GM23338 (cell line): ENCODE measurements around the gene HHIP. TPM values are rescaled to one million over a fixed set of nuclear protein-coding genes. Genes with fewer than 3 reads are reported as not detected.

Source experiments
- ATAC-seq: fragments of 200-7000 bp; cut with Tn5 transposase; 3 replicates; pipeline ENCODE4 v1.9.1; 2020
- DNase-seq: peaks from one replicate; pipeline ENCODE4 v3.0.0-alpha.2; 2015; ENCODE audit warnings: low spot score
- H2AFZ ChIP-seq: fragments of 200-600 bp; sonication (generic); 2 replicates; pipeline ENCODE4 v1.8.0; 2016; ENCODE audit warnings: antibody characterized with exemption, mild to moderate bottlenecking, moderate library complexity
- H3F3A ChIP-seq: fragments of 200-600 bp; sonication (generic); replicated peaks from 2 replicates; pipeline ENCODE4 v1.8.0; 2017; ENCODE audit warnings: antibody characterized with exemption, mixed run types, low read depth
- H3K27ac ChIP-seq: fragments of 200-600 bp; sonication (generic); 2 replicates; pipeline ENCODE4 v1.6.1; 2016; ENCODE audit warnings: low read depth
- H3K27me3 ChIP-seq: fragments of 200-600 bp; sonication (generic); 2 replicates; pipeline ENCODE4 v1.8.0; 2016; ENCODE audit warnings: mild to moderate bottlenecking, mixed run types, moderate library complexity; ENCODE audit not compliant: insufficient read depth
- H3K36me3 ChIP-seq: fragments of 200-600 bp; sonication (generic); 2 replicates; pipeline ENCODE4 v1.8.0; 2016; ENCODE audit warnings: mild to moderate bottlenecking; ENCODE audit not compliant: insufficient read depth
- H3K4me1 ChIP-seq: fragments of 200-600 bp; sonication (generic); 2 replicates; pipeline ENCODE4 v1.8.0; 2016; ENCODE audit warnings: mild to moderate bottlenecking, moderate library complexity; ENCODE audit not compliant: insufficient read depth
- H3K4me2 ChIP-seq: fragments of 200-600 bp; sonication (generic); 2 replicates; pipeline ENCODE4 v1.7.1; 2017; ENCODE audit warnings: mixed run types
- H3K4me3 ChIP-seq: fragments of 200-600 bp; sonication (generic); 2 replicates; pipeline ENCODE4 v1.6.1; 2016; ENCODE audit warnings: mixed run types
- H3K79me2 ChIP-seq: fragments of 200-600 bp; sonication (generic); replicated peaks from 2 replicates; pipeline ENCODE4 v1.8.0; 2017; ENCODE audit warnings: mild to moderate bottlenecking; ENCODE audit not compliant: insufficient read depth
- H3K9me2 ChIP-seq: fragments of 200-600 bp; sonication (generic); 2 replicates; pipeline ENCODE4 v1.8.0; 2017; ENCODE audit not compliant: insufficient read depth
- H4K20me1 ChIP-seq: fragments of 200-600 bp; sonication (generic); replicated peaks from 2 replicates; pipeline ENCODE4 v1.8.0; 2017; ENCODE audit warnings: mild to moderate bottlenecking; ENCODE audit not compliant: insufficient read depth
- H3K27ac Mint-ChIP-seq: 2 replicates; pipeline ENCODE4 v1.8.0; 2020; ENCODE audit warnings: inconsistent platforms, mild to moderate bottlenecking, moderate library complexity, mixed read lengths
- H3K27me3 Mint-ChIP-seq: 3 replicates; pipeline ENCODE4 v1.8.0; 2022; ENCODE audit warnings: low read depth, mild to moderate bottlenecking, moderate library complexity, mixed read lengths, inconsistent platforms; ENCODE audit not compliant: insufficient read depth, poor library complexity
- H3K36me3 Mint-ChIP-seq: 3 replicates; pipeline ENCODE4 v1.8.0; 2021; ENCODE audit warnings: low read depth, mild to moderate bottlenecking, inconsistent platforms, moderate library complexity, mixed read lengths
- H3K4me1 Mint-ChIP-seq: 3 replicates; pipeline ENCODE4 v1.8.0; 2020; ENCODE audit warnings: mild to moderate bottlenecking, inconsistent platforms, mixed read lengths
- H3K4me3 Mint-ChIP-seq: 3 replicates; pipeline ENCODE4 v1.8.0; 2021; ENCODE audit warnings: moderate library complexity, mild to moderate bottlenecking, inconsistent platforms, mixed read lengths
- H3K9me3 Mint-ChIP-seq: 3 replicates; pipeline ENCODE4 v1.8.0; 2020; ENCODE audit warnings: moderate library complexity, mild to moderate bottlenecking, inconsistent platforms, mixed read lengths
- CREB1 ChIP-seq: fragments of 250-450 bp; sonication (Bioruptor Pico); IDR thresholded peaks from 2 replicates; pipeline ENCODE4 v1.5.0; 2020; ENCODE audit warnings: low read depth, mild to moderate bottlenecking, moderate library complexity
- EZH2 ChIP-seq: fragments of 200-600 bp; sonication (generic); IDR thresholded peaks from one replicate; pipeline ENCODE4 v1.8.0; 2017; ENCODE audit warnings: antibody characterized with exemption, mild to moderate bottlenecking, low read depth; ENCODE audit not compliant: unreplicated experiment
- EZH2phosphoT487 ChIP-seq: fragments of 200-600 bp; sonication (generic); IDR thresholded peaks from one replicate; pipeline ENCODE4 v1.8.1; 2018; ENCODE audit warnings: antibody characterized with exemption; ENCODE audit not compliant: unreplicated experiment
- JUNB ChIP-seq: IDR thresholded peaks from one replicate; pipeline ENCODE4 v1.6.1; 2016; ENCODE audit warnings: antibody characterized with exemption; ENCODE audit not compliant: unreplicated experiment
- NANOG ChIP-seq: IDR thresholded peaks from 2 replicates; pipeline ENCODE4 v1.6.1; 2016; ENCODE audit warnings: antibody characterized with exemption, borderline replicate concordance
- POLR2AphosphoS5 ChIP-seq: IDR thresholded peaks from 2 replicates; pipeline ENCODE4 v1.6.1; 2016; ENCODE audit warnings: antibody characterized with exemption, low read depth
- STAT1 ChIP-seq: IDR thresholded peaks from one replicate; pipeline ENCODE4 v1.6.1; 2016; ENCODE audit warnings: antibody characterized with exemption; ENCODE audit not compliant: unreplicated experiment
- ZNF114 ChIP-seq: fragments of 250-450 bp; sonication (Bioruptor Pico); IDR thresholded peaks from 2 replicates; pipeline ENCODE4 v1.5.0; 2020; ENCODE audit warnings: mild to moderate bottlenecking, moderate library complexity
- ZNF331 ChIP-seq: fragments of 250-450 bp; sonication (Bioruptor Pico); IDR thresholded peaks from 2 replicates; pipeline ENCODE4 v1.5.0; 2020; ENCODE audit warnings: low read depth, mild to moderate bottlenecking, moderate library complexity
- polyA plus RNA-seq: library from polyadenylated mRNA; unstranded; fragments of >200 nt; fragmentation: Nextera tagmentation; extraction: Ambion mirVana; gene quantifications from 2 replicates; pipeline ENCODE4 v1.2.1, GENCODE V29; 2016
- total RNA-seq: library from RNA; depleted of rRNA; stranded (reverse); fragments of >200 nt; shearing (Covaris generic); gene quantifications from 2 replicates; pipeline ENCODE4 v1.2.3, GENCODE V29; 2014
- TF ChIP-seq, protein P1 (sequence below): IDR thresholded peaks from 2 replicates; pipeline ENCODE4 v1.6.1; 2016; ENCODE audit warnings: antibody characterized with exemption
- TF ChIP-seq, protein P2 (sequence below): IDR thresholded peaks from one replicate; pipeline ENCODE4 v1.6.1; 2018; ENCODE audit warnings: antibody characterized with exemption; ENCODE audit not compliant: unreplicated experiment
- TF ChIP-seq, protein P3 (sequence below), 2 experiments: fragments of 200-600 bp in 1 of 2; sonication (generic) in 1 of 2; conservative IDR thresholded peaks; 2 replicates each; pipeline versions ENCODE4 v1.5.1 to v1.6.1; 2016 to 2017; ENCODE audit warnings: antibody characterized with exemption in 2 of 2, low read depth in 2 of 2, mild to moderate bottlenecking in 2 of 2, moderate library complexity in 1 of 2

Gene HHIP
- total and polyA plus RNA-seq, 2 experiments from 2014 or later = 2.5 to 4.2 TPM

DNA sequence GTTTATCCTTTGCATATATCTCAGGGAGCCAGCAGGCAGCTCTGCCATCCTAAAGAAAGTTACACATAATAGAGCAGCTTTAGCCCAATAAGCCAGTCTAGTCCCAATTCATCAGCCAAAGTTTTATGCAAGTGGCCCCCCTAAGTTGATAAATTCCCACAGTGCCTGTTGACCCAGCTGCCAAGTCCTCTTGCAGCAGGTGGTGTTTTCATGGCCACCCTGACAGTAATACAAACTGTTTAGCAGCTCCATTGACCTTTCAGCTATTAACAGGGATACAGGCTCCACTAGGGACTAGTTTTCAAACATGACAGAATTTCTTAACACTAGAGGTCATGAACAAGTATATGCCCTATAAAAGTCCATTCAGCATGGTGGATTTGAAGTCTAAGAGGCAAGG lies 77.5 kb downstream of the HHIP start:
- no peak overlapping the region for H3K4me2 ChIP-seq
- H3K27me3 ChIP-seq = no peaks in the 10 kb centered on the region
- no peak overlapping the region for H3K27ac ChIP-seq
- no peak for TF ChIP-seq NANOG
- no peak for TF ChIP-seq ZNF331 (CRISPR knock-in tag)
- TF ChIP-seq, protein P1, sequence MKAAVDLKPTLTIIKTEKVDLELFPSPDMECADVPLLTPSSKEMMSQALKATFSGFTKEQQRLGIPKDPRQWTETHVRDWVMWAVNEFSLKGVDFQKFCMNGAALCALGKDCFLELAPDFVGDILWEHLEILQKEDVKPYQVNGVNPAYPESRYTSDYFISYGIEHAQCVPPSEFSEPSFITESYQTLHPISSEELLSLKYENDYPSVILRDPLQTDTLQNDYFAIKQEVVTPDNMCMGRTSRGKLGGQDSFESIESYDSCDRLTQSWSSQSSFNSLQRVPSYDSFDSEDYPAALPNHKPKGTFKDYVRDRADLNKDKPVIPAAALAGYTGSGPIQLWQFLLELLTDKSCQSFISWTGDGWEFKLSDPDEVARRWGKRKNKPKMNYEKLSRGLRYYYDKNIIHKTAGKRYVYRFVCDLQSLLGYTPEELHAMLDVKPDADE = no peak
- TF ChIP-seq, protein P2, sequence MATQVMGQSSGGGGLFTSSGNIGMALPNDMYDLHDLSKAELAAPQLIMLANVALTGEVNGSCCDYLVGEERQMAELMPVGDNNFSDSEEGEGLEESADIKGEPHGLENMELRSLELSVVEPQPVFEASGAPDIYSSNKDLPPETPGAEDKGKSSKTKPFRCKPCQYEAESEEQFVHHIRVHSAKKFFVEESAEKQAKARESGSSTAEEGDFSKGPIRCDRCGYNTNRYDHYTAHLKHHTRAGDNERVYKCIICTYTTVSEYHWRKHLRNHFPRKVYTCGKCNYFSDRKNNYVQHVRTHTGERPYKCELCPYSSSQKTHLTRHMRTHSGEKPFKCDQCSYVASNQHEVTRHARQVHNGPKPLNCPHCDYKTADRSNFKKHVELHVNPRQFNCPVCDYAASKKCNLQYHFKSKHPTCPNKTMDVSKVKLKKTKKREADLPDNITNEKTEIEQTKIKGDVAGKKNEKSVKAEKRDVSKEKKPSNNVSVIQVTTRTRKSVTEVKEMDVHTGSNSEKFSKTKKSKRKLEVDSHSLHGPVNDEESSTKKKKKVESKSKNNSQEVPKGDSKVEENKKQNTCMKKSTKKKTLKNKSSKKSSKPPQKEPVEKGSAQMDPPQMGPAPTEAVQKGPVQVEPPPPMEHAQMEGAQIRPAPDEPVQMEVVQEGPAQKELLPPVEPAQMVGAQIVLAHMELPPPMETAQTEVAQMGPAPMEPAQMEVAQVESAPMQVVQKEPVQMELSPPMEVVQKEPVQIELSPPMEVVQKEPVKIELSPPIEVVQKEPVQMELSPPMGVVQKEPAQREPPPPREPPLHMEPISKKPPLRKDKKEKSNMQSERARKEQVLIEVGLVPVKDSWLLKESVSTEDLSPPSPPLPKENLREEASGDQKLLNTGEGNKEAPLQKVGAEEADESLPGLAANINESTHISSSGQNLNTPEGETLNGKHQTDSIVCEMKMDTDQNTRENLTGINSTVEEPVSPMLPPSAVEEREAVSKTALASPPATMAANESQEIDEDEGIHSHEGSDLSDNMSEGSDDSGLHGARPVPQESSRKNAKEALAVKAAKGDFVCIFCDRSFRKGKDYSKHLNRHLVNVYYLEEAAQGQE = no peak
- no peak for TF ChIP-seq ZNF114
- TF ChIP-seq EZH2 = no peak
- DNase-seq (no peak), ATAC-seq (no peak)
- no peaks in the 10 kb centered on the region for H3K36me3 ChIP-seq
- Mint-ChIP-seq H3K4me1 (peaks cover 4% of the 10 kb centered on the region; the same call in 2 of the 3 replicates), H3K36me3 (no peaks in the 10 kb centered on the region), H3K9me3 (no peaks in the 10 kb centered on the region), H3K27ac (no peak overlapping the region), H3K27me3 (peaks cover 3% of the 10 kb centered on the region), H3K4me3 (no peak overlapping the region)
- H3K4me3 ChIP-seq = no peak overlapping the region
- H4K20me1 ChIP-seq = no peaks in the 10 kb centered on the region
- H3K4me1 ChIP-seq = no peaks in the 10 kb centered on the region
- H2AFZ ChIP-seq = no peak overlapping the region
- no peaks in the 10 kb centered on the region for H3K9me2 ChIP-seq
- H3K79me2 ChIP-seq = no peaks in the 10 kb centered on the region
- no peaks in the 10 kb centered on the region for H3F3A ChIP-seq

DNA sequence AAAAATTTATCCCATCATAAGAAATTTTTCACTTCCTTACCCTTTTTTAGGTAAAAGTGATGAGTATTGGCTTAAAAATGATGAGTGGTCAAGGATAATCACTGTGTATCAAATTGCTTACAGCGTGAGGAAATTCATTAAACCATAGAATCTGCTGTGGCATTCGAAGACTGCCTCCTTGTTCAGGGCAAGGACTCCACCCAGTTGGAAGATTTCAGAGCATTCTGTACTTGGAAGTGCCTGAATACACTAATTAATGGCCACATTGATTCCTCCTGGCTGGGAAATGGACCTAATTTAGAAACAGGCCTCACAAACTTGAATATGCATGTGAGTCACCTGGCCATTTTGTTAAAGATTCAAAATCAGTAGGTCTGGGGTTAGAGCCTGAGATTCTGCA lies 83.2 kb downstream of the HHIP start:
- H3K36me3 ChIP-seq = no peaks in the 10 kb centered on the region
- Mint-ChIP-seq H3K4me3 (no peak overlapping the region), H3K4me1 (peaks cover 9% of the 10 kb centered on the region; the same call in 2 of the 3 replicates), H3K27ac (no peak overlapping the region), H3K27me3 (peaks cover 5% of the 10 kb centered on the region), H3K36me3 (no peaks in the 10 kb centered on the region), H3K9me3 (no peaks in the 10 kb centered on the region)
- H2AFZ ChIP-seq = no peak overlapping the region
- no peaks in the 10 kb centered on the region for H3K79me2 ChIP-seq
- ATAC-seq (no peak), DNase-seq (peak; percentile 22)
- TF ChIP-seq, protein P3, sequence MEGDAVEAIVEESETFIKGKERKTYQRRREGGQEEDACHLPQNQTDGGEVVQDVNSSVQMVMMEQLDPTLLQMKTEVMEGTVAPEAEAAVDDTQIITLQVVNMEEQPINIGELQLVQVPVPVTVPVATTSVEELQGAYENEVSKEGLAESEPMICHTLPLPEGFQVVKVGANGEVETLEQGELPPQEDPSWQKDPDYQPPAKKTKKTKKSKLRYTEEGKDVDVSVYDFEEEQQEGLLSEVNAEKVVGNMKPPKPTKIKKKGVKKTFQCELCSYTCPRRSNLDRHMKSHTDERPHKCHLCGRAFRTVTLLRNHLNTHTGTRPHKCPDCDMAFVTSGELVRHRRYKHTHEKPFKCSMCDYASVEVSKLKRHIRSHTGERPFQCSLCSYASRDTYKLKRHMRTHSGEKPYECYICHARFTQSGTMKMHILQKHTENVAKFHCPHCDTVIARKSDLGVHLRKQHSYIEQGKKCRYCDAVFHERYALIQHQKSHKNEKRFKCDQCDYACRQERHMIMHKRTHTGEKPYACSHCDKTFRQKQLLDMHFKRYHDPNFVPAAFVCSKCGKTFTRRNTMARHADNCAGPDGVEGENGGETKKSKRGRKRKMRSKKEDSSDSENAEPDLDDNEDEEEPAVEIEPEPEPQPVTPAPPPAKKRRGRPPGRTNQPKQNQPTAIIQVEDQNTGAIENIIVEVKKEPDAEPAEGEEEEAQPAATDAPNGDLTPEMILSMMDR (conservative IDR thresholded peaks at IDR 0.05; ENCODE audit: low read depth in 2 of 2) = no peak
- no peak for TF ChIP-seq STAT1
- TF ChIP-seq JUNB = no peak
- TF ChIP-seq POLR2AphosphoS5 = no peak
- TF ChIP-seq, protein P1 = no peak
- TF ChIP-seq CREB1 (CRISPR knock-in tag) = no peak
- no peak for TF ChIP-seq EZH2phosphoT487
- H4K20me1 ChIP-seq = no peaks in the 10 kb centered on the region
- peaks cover 18% of the 10 kb centered on the region; the same call in 1 of the 2 replicates for H3K4me1 ChIP-seq
- no peaks in the 10 kb centered on the region for H3K27me3 ChIP-seq
- H3K4me2 ChIP-seq = no peak overlapping the region
- H3K27ac ChIP-seq = no peak overlapping the region
- no peaks in the 10 kb centered on the region for H3F3A ChIP-seq
- H3K4me3 ChIP-seq = no peak overlapping the region
- no peaks in the 10 kb centered on the region for H3K9me2 ChIP-seq
